ENCODE results near the gene CNDP1.

The CNDP1 gene

GRCh38 chr18:74540652-74541421 is 6.5 kb downstream of the CNDP1 start (continued):
- TF ChIP-seq, protein P1, sequence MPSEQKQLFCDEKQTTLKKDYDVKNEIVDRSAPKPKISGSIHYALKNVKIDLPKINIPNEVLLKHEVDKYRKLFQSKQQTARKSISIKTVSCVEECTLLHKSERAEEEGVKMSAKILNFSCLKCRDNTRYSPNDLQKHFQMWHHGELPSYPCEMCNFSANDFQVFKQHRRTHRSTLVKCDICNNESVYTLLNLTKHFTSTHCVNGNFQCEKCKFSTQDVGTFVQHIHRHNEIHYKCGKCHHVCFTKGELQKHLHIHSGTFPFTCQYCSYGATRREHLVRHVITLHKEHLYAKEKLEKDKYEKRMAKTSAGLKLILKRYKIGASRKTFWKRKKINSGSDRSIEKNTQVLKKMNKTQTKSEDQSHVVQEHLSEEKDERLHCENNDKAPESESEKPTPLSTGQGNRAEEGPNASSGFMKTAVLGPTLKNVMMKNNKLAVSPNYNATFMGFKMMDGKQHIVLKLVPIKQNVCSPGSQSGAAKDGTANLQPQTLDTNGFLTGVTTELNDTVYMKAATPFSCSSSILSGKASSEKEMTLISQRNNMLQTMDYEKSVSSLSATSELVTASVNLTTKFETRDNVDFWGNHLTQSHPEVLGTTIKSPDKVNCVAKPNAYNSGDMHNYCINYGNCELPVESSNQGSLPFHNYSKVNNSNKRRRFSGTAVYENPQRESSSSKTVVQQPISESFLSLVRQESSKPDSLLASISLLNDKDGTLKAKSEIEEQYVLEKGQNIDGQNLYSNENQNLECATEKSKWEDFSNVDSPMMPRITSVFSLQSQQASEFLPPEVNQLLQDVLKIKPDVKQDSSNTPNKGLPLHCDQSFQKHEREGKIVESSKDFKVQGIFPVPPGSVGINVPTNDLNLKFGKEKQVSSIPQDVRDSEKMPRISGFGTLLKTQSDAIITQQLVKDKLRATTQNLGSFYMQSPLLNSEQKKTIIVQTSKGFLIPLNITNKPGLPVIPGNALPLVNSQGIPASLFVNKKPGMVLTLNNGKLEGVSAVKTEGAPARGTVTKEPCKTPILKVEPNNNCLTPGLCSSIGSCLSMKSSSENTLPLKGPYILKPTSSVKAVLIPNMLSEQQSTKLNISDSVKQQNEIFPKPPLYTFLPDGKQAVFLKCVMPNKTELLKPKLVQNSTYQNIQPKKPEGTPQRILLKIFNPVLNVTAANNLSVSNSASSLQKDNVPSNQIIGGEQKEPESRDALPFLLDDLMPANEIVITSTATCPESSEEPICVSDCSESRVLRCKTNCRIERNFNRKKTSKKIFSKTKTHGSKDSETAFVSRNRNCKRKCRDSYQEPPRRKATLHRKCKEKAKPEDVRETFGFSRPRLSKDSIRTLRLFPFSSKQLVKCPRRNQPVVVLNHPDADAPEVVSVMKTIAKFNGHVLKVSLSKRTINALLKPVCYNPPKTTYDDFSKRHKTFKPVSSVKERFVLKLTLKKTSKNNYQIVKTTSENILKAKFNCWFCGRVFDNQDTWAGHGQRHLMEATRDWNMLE (tag by site-specific recombination; conservative IDR thresholded peaks at IDR 0.05; ENCODE audit: low read depth), result no peak
- TF ChIP-seq BCL11B (tag by site-specific recombination; IDR thresholded peaks at IDR 0.05; ENCODE audit: low read depth) (no peak), ZNF843 (tag by site-specific recombination; IDR thresholded peaks at IDR 0.05) (no peak)

- Histone ChIP-seq H3K9me3 (ENCODE audit: control insufficient read depth, insufficient read depth, low read depth, low read length) (no peaks in the 10 kb centered on the region), H3K4me3 (ENCODE audit: low read depth, low read length) (no peak overlapping the region), H3K4me1 (ENCODE audit: control insufficient read depth, insufficient read depth, low read length) (no peaks in the 10 kb centered on the region), H3K36me3 (ENCODE audit: control insufficient read depth in 2 of 2, insufficient read depth in 1 of 2, low read length in 2 of 2) (no peaks in the 10 kb centered on the region), H3K27ac (ENCODE audit: extremely low read depth, low read depth, low read length) (no peak overlapping the region)
- CTCF ChIA-PET, result interaction anchor here (0.6 to 2.0 kb wide), 3 partner anchors 10 to 315 kb away, joined by 3 to 7 read pairs (median 3); no protein-coding TSS in a partner anchor
- POLR2A ChIA-PET, result no interaction called here
- no peak for TF ChIP-seq HOXA7 (CRISPR knock-in tag; IDR thresholded peaks at IDR 0.05; ENCODE audit: borderline replicate concordance)
- no peak for TF ChIP-seq ZNF426 (tag by site-specific recombination; IDR thresholded peaks at IDR 0.05)
- TF ChIP-seq YY1 (tag by site-specific recombination; IDR thresholded peaks at IDR 0.05), result no peak
- TF ChIP-seq, protein P2, sequence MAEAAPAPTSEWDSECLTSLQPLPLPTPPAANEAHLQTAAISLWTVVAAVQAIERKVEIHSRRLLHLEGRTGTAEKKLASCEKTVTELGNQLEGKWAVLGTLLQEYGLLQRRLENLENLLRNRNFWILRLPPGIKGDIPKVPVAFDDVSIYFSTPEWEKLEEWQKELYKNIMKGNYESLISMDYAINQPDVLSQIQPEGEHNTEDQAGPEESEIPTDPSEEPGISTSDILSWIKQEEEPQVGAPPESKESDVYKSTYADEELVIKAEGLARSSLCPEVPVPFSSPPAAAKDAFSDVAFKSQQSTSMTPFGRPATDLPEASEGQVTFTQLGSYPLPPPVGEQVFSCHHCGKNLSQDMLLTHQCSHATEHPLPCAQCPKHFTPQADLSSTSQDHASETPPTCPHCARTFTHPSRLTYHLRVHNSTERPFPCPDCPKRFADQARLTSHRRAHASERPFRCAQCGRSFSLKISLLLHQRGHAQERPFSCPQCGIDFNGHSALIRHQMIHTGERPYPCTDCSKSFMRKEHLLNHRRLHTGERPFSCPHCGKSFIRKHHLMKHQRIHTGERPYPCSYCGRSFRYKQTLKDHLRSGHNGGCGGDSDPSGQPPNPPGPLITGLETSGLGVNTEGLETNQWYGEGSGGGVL (tag by site-specific recombination; IDR thresholded peaks at IDR 0.05), result no peak
- TF ChIP-seq ZNF433 (tag by site-specific recombination; IDR thresholded peaks at IDR 0.05; ENCODE audit: low read depth), result no peak
- TF ChIP-seq ZNF664 (tag by site-specific recombination; IDR thresholded peaks at IDR 0.05), result no peak
- no peak for TF ChIP-seq ZNF658 (tag by site-specific recombination; IDR thresholded peaks at IDR 0.05)
- TF ChIP-seq ZNF324 (tag by site-specific recombination; IDR thresholded peaks at IDR 0.05), result no peak
- TF ChIP-seq ZNF221 (tag by site-specific recombination; IDR thresholded peaks at IDR 0.05; ENCODE audit: borderline replicate concordance), result no peak
- no peak for TF ChIP-seq ZNF548 (tag by site-specific recombination; IDR thresholded peaks at IDR 0.05)
- TF ChIP-seq ZBTB6 (tag by site-specific recombination; IDR thresholded peaks at IDR 0.05), result no peak
- TF ChIP-seq, protein P3, sequence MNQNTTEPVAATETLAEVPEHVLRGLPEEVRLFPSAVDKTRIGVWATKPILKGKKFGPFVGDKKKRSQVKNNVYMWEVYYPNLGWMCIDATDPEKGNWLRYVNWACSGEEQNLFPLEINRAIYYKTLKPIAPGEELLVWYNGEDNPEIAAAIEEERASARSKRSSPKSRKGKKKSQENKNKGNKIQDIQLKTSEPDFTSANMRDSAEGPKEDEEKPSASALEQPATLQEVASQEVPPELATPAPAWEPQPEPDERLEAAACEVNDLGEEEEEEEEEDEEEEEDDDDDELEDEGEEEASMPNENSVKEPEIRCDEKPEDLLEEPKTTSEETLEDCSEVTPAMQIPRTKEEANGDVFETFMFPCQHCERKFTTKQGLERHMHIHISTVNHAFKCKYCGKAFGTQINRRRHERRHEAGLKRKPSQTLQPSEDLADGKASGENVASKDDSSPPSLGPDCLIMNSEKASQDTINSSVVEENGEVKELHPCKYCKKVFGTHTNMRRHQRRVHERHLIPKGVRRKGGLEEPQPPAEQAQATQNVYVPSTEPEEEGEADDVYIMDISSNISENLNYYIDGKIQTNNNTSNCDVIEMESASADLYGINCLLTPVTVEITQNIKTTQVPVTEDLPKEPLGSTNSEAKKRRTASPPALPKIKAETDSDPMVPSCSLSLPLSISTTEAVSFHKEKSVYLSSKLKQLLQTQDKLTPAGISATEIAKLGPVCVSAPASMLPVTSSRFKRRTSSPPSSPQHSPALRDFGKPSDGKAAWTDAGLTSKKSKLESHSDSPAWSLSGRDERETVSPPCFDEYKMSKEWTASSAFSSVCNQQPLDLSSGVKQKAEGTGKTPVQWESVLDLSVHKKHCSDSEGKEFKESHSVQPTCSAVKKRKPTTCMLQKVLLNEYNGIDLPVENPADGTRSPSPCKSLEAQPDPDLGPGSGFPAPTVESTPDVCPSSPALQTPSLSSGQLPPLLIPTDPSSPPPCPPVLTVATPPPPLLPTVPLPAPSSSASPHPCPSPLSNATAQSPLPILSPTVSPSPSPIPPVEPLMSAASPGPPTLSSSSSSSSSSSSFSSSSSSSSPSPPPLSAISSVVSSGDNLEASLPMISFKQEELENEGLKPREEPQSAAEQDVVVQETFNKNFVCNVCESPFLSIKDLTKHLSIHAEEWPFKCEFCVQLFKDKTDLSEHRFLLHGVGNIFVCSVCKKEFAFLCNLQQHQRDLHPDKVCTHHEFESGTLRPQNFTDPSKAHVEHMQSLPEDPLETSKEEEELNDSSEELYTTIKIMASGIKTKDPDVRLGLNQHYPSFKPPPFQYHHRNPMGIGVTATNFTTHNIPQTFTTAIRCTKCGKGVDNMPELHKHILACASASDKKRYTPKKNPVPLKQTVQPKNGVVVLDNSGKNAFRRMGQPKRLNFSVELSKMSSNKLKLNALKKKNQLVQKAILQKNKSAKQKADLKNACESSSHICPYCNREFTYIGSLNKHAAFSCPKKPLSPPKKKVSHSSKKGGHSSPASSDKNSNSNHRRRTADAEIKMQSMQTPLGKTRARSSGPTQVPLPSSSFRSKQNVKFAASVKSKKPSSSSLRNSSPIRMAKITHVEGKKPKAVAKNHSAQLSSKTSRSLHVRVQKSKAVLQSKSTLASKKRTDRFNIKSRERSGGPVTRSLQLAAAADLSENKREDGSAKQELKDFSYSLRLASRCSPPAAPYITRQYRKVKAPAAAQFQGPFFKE (tag by site-specific recombination; IDR thresholded peaks at IDR 0.05; ENCODE audit: borderline replicate concordance), result no peak
- no peak for TF ChIP-seq ZSCAN5A (tag by site-specific recombination; IDR thresholded peaks at IDR 0.05)
- no peak for TF ChIP-seq ZNF311 (tag by site-specific recombination; IDR thresholded peaks at IDR 0.05; ENCODE audit: borderline replicate concordance)
- no peak for TF ChIP-seq KLF8 (tag by site-specific recombination; IDR thresholded peaks at IDR 0.05)
Observed at GRCh38 chr18:74541703-74542555, 7.6 kb downstream of the CNDP1 start.

Data from HEK293 (cell line).